Stimulated activated CD8-positive, alpha-beta memory T cell treated with anti-CD3 and anti-CD28 coated beads, Interleukin-2, amount 100 ng/mL, for 1 hour (primary cell): ENCODE results near the gene RNASE8.
"Not testable (repeated sequence)": the region's sequence is repeated elsewhere in the genome, so short reads cannot be mapped to it uniquely, and the experiment has no call there.

Experiments
- DNase-seq, 2 donors: peaks; one replicate each; pipeline ENCODE4 v3.0.0-alpha.2; 2020; ENCODE audit warnings: low read depth in 2 of 2

RNASE8 gene

GRCh38 chr14:21057803-21058675 is at the start of gene RNASE8:
Gene RNASE8, plus strand, starts transcription at chr14:21057822. Its CDS starts 71 bp downstream, at chr14:21057893.
- no peak for DNase-seq

- not testable (repeated sequence) for DNase-seq
These were observed 47.9 kb upstream of the RNASE8 start for GRCh38 chr14:21009721-21010120.

GRCh38 chr14:21011136-21011535 is 46.5 kb upstream of the RNASE8 start:
- DNase-seq: no peak

GRCh38 chr14:21014761-21015190 is 42.8 kb upstream of the RNASE8 start:
- DNase-seq: peak; percentile 59 to 73

- DNase-seq: no peak
These were observed 42.3 kb upstream of the RNASE8 start for GRCh38 chr14:21015312-21015711.

GRCh38 chr14:21016413-21017190 is 41.0 kb upstream of the RNASE8 start:
- no peak for DNase-seq

- no peak for DNase-seq
These were observed 39.9 kb upstream of the RNASE8 start for GRCh38 chr14:21017528-21018245.

- no peak for DNase-seq
These were observed 39.3 kb upstream of the RNASE8 start for GRCh38 chr14:21018286-21018685.

- no peak for DNase-seq
These were observed 38.8 kb upstream of the RNASE8 start for GRCh38 chr14:21018781-21019180.

GRCh38 chr14:21019366-21019765 is 38.3 kb upstream of the RNASE8 start:
- no peak for DNase-seq

- DNase-seq: no peak
These were observed 36.6 kb upstream of the RNASE8 start for GRCh38 chr14:21020977-21021545.

- DNase-seq: no peak
These were observed 34.9 kb upstream of the RNASE8 start for GRCh38 chr14:21022686-21023085.

- no peak for DNase-seq
These were observed 34.4 kb upstream of the RNASE8 start for GRCh38 chr14:21023174-21023573.

GRCh38 chr14:21023817-21024584 is 33.6 kb upstream of the RNASE8 start:
- DNase-seq: no peak

- DNase-seq: peak; percentile 60 to 64
These were observed 32.8 kb upstream of the RNASE8 start, which contains the start of gene NDRG2 for GRCh38 chr14:21024585-21025370. Gene NDRG2, minus strand, starts transcription at chr14:21025061. Its CDS starts 1,746 bp downstream, at chr14:21023315.

GRCh38 chr14:21025371-21026273 is 32.0 kb upstream of the RNASE8 start:
- DNase-seq: no peak

- no peak for DNase-seq
These were observed 31.2 kb upstream of the RNASE8 start for GRCh38 chr14:21026274-21026987.

GRCh38 chr14:21026988-21027315 is 30.7 kb upstream of the RNASE8 start:
- no peak for DNase-seq
